Peyer's patch (tissue), 4 donors: ENCODE measurements around the gene ERCC8. TPM values are rescaled to one million over a fixed set of nuclear protein-coding genes. Genes with fewer than 3 reads are reported as not detected.

ENCODE experiments used
- DNase-seq, 3 donors: peaks; one replicate each; pipeline ENCODE4 v3.0.0-alpha.2; 2017 to 2019
- H3K27ac ChIP-seq, 4 donors: fragments of 200-600 bp; sonication (generic); one replicate each; pipeline ENCODE4 v1.5.1; 2016 to 2019
- H3K27me3 ChIP-seq, 2 donors: fragments of 200-600 bp; sonication (generic); one replicate each; pipeline ENCODE4 v1.5.1; 2019
- H3K36me3 ChIP-seq, 3 donors: fragments of 200-600 bp; sonication (generic); one replicate each; pipeline ENCODE4 v1.5.1; 2016 to 2019
- H3K4me1 ChIP-seq, 4 donors: fragments of 200-600 bp; sonication (generic); one replicate each; pipeline ENCODE4 v1.5.1; 2016 to 2019
- H3K4me3 ChIP-seq, 4 donors: fragments of 200-600 bp; sonication (generic); 1 replicate in 3 of 4; 2 replicates in 1 of 4; pipeline ENCODE4 v1.5.1; 2016 to 2019; ENCODE audit warnings: mild to moderate bottlenecking in 1 of 4
- H3K9me3 ChIP-seq, 4 donors: fragments of 200-600 bp; sonication (generic); one replicate each; pipeline ENCODE4 v1.5.1; 2016 to 2019; ENCODE audit warnings: mild to moderate bottlenecking in 1 of 4
- POLR2A ChIP-seq, 2 donors: fragments of 450-650 bp; IDR thresholded peaks; one replicate each; pipeline ENCODE4 v1.5.1; 2017; ENCODE audit warnings: antibody characterized with exemption in 2 of 2, mild to moderate bottlenecking in 2 of 2, moderate library complexity in 2 of 2
- total RNA-seq, 4 donors: library from RNA; depleted of rRNA; stranded (reverse); fragments of >200 nt; gene quantifications; one replicate each; pipeline ENCODE4 v1.1.0, GENCODE V29; 2016
- TF ChIP-seq, protein P1 (sequence below), 6 experiments: fragments of 450-650 bp in 4 of 6; fragments of 200-600 bp in 2 of 6; sonication (generic) in 1 of 6; IDR thresholded peaks; one replicate each; pipeline ENCODE4 v1.5.1; 2017 to 2019; ENCODE audit warnings: antibody characterized with exemption in 6 of 6, mild to moderate bottlenecking in 3 of 6, moderate library complexity in 1 of 6

Gene ERCC8
- total RNA-seq, 4 donors from 2014 or later, result 7.2 to 15.2 (median 7.7) TPM

DNA sequence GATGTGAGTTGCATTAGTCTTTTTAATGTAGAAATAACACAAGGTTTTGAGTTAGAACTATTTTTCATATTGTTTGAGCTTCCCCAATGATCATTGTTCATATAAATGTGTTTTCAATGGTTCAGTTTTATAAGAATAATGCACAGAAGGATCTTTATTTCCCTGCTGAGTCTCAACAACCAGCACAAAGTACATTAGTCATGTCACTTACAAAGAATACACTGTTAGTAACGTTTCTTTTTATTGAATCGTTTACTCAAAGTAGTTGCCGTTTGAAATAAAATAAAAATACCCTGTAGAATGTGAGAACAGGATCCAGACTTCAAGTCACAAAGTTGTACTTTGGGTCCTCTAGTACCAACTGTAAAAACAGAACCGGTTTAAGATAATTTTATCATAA, 41.5 kb downstream of the ERCC8 start:
- Histone ChIP-seq H3K27ac (no peak overlapping the region), H3K4me3 (no peak overlapping the region), H3K9me3 (no peaks in the 10 kb centered on the region), H3K27me3 (no peaks in the 10 kb centered on the region), H3K36me3 (no peaks in the 10 kb centered on the region), H3K4me1 (no peaks in the 10 kb centered on the region)
- TF ChIP-seq, protein P1, sequence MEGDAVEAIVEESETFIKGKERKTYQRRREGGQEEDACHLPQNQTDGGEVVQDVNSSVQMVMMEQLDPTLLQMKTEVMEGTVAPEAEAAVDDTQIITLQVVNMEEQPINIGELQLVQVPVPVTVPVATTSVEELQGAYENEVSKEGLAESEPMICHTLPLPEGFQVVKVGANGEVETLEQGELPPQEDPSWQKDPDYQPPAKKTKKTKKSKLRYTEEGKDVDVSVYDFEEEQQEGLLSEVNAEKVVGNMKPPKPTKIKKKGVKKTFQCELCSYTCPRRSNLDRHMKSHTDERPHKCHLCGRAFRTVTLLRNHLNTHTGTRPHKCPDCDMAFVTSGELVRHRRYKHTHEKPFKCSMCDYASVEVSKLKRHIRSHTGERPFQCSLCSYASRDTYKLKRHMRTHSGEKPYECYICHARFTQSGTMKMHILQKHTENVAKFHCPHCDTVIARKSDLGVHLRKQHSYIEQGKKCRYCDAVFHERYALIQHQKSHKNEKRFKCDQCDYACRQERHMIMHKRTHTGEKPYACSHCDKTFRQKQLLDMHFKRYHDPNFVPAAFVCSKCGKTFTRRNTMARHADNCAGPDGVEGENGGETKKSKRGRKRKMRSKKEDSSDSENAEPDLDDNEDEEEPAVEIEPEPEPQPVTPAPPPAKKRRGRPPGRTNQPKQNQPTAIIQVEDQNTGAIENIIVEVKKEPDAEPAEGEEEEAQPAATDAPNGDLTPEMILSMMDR (IDR thresholded peaks at IDR 0.05), result no peak
- no peak for TF ChIP-seq POLR2A (IDR thresholded peaks at IDR 0.05)
- DNase-seq, result no peak

DNA sequence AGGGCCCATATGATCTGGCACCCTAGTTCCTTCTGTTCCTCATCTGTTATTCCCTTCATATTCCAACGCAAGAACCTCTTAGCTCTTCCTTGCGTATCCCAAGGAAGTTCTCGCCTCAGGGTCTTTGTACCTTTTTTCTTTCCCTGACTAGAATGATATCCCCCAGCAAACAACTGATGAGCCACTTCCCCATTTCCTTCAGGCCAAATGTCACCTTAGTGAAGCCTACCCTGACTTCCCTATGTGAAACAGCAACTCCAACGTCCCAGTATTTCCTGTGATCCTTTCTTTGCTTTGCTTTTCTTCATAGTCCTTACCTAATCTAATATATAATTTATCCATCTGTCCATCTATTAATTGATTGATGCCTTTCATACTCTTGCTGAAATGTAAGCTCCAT, 47.9 kb downstream of the ERCC8 start:
- H3K27ac ChIP-seq, result no peak overlapping the region
- no peak overlapping the region for H3K4me3 ChIP-seq
- no peak for DNase-seq
- H3K27me3 ChIP-seq, result no peaks in the 10 kb centered on the region
- TF ChIP-seq POLR2A (IDR thresholded peaks at IDR 0.05), result no peak
- TF ChIP-seq, protein P1 (IDR thresholded peaks at IDR 0.05), result no peak
- H3K9me3 ChIP-seq, result no peaks in the 10 kb centered on the region
- H3K36me3 ChIP-seq, result peaks cover 0 to 25% (median 0%) of the 10 kb centered on the region in 3 donors
- H3K4me1 ChIP-seq, result no peaks in the 10 kb centered on the region

DNA sequence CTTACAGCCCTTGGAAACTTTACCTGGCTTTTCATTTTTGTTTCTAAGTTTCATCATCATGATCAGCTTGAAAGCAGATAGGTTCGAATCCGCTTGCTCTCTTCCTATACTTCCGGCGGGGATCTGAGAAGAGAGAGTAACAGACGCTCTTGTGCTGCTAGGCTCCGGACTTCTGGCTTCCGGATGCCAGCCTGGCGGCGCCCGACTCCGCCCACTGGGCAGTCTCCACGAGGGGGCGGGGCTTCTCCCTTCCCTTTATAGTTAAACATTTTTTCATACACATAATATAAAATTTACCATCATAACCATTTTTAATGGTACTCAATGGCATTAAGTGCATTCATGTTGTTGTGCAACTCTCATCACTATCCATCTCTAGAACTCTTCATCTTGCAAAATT, 51.3 kb downstream of the ERCC8 start:
- Histone ChIP-seq H3K36me3 (peaks cover 0 to 25% (median 0%) of the 10 kb centered on the region in 3 donors), H3K27ac (no peak overlapping the region), H3K4me3 (no peak overlapping the region), H3K27me3 (no peaks in the 10 kb centered on the region), H3K9me3 (no peaks in the 10 kb centered on the region), H3K4me1 (no peaks in the 10 kb centered on the region)
- DNase-seq, result no peak
- TF ChIP-seq, protein P1 (IDR thresholded peaks at IDR 0.05), result no peak
- no peak for TF ChIP-seq POLR2A (IDR thresholded peaks at IDR 0.05)

DNA sequence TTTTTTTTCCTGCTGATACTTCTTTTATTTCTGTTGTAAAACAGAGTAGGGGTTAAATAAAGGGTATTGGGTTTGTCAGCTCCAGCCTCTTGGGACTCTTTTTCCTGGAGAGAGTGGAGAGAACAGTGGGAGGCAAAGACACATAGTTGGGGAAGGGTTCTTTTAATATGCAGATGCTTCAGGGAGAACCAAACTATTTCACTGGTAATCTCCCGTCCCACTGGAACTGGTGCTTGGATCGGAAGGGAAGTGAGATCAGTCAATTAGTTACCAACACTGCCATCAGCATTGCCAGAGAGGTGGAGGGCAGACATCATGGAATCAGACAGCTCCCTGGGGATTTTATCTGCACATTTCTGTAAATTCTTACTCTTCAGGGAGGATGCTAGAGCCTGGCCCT, 53.2 kb downstream of the ERCC8 start:
- no peak overlapping the region for H3K4me3 ChIP-seq
- no peaks in the 10 kb centered on the region for H3K9me3 ChIP-seq
- no peaks in the 10 kb centered on the region for H3K4me1 ChIP-seq
- H3K36me3 ChIP-seq, result peaks cover 0 to 14% (median 0%) of the 10 kb centered on the region in 3 donors
- no peak overlapping the region for H3K27ac ChIP-seq
- DNase-seq, result no peak
- H3K27me3 ChIP-seq, result no peaks in the 10 kb centered on the region
- TF ChIP-seq POLR2A (IDR thresholded peaks at IDR 0.05), result no peak
- TF ChIP-seq, protein P1 (IDR thresholded peaks at IDR 0.05), result no peak

DNA sequence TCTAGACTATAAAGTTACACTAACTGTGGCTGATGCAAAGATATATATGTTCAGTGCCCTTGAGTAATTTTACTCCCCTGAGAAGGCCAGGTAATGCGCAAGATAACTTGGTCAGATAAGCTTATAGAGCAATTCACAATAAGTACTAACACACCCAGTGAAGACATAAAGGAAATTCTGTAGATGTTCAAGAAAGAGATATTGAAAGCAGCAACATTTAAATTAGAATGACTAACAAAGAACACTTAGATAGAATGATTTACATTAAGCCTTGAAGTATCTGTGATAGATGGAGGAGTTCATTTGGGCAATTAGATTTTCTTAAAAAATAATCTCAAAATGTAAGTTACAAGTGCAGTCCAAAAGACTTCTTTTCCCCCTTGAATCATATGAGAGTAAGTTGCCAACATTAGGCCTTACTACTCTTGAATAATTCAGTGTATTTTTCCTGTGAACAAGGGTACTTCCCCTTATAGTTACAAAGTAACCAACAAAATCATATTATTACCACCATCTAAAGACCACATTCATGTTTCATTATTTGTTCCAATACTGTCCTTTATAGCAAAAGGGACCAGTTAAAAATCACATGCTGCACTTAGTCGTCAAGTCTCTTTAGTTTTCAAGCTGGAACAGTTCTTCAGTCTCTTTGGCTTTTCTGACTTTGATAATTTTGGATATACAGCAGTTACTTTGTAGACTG, 56.4 kb downstream of the ERCC8 start:
- Histone ChIP-seq H3K36me3 (peaks cover 0 to 8% (median 0%) of the 10 kb centered on the region in 3 donors), H3K27me3 (no peaks in the 10 kb centered on the region), H3K27ac (no peak overlapping the region), H3K4me3 (no peak overlapping the region), H3K4me1 (no peaks in the 10 kb centered on the region), H3K9me3 (no peaks in the 10 kb centered on the region)
- TF ChIP-seq POLR2A (IDR thresholded peaks at IDR 0.05), result no peak
- TF ChIP-seq, protein P1 (IDR thresholded peaks at IDR 0.05), result no peak
- no peak for DNase-seq
